Cardiac fibroblast (primary cell): Measurements from ENCODE around the gene LGSN.

Experiments used
- DNase-seq, 2 donors: peaks; one replicate each; pipeline versions ENCODE4 v3.0.0 to v3.0.0-alpha.2; 2010; ENCODE audit warnings: low read depth in 2 of 2
- H3K4me3 ChIP-seq, 2 donors: replicated peaks in 1 of 2; 1 replicate in 1 of 2; 2 replicates in 1 of 2; pipeline ENCODE4 v1.5.1; 2011; ENCODE audit warnings: low read depth in 2 of 2, low read length in 2 of 2, mild to moderate bottlenecking in 2 of 2, moderate library complexity in 1 of 2
- CTCF ChIP-seq: IDR thresholded peaks from one replicate; pipeline ENCODE4 v1.5.1; 2011; ENCODE audit warnings: low read depth, mild to moderate bottlenecking, low read length, inconsistent platforms

Gene LGSN

GRCh38 chr6:63269470-63269869, 50.3 kb downstream of the LGSN start:
- TF ChIP-seq CTCF: no peak
- no peak overlapping the region for H3K4me3 ChIP-seq
- no peak for DNase-seq

- no peak for TF ChIP-seq CTCF
- H3K4me3 ChIP-seq: no peak overlapping the region
- DNase-seq: no peak
Measured at GRCh38 chr6:63268574-63268973, 51.2 kb downstream of the LGSN start.

GRCh38 chr6:63267828-63268227, 52.0 kb downstream of the LGSN start:
- H3K4me3 ChIP-seq: no peak overlapping the region
- no peak for DNase-seq
- no peak for TF ChIP-seq CTCF

GRCh38 chr6:63267046-63267445, 52.7 kb downstream of the LGSN start:
- DNase-seq: no peak
- no peak overlapping the region for H3K4me3 ChIP-seq
- no peak for TF ChIP-seq CTCF

- no peak for TF ChIP-seq CTCF
- no peak overlapping the region for H3K4me3 ChIP-seq
- DNase-seq: no peak
Measured at GRCh38 chr6:63263444-63263843, 56.3 kb downstream of the LGSN start.

- no peak for DNase-seq
- H3K4me3 ChIP-seq: no peak overlapping the region
- TF ChIP-seq CTCF: no peak
Measured at GRCh38 chr6:63261820-63262219, 58.0 kb downstream of the LGSN start.

GRCh38 chr6:63259153-63259552, 60.6 kb downstream of the LGSN start:
- H3K4me3 ChIP-seq: no peak overlapping the region
- DNase-seq: no peak
- TF ChIP-seq CTCF: no peak
